BE2C (cell line): ENCODE results near the gene MYO18A.

Source experiments
- DNase-seq: peaks from one replicate; pipeline ENCODE4 v3.0.0-alpha.2; 2020
- H3K27me3 ChIP-seq: fragments of 250-450 bp; sonication (Bioruptor Pico); 2 replicates; pipeline ENCODE4 v1.5.1; 2020; ENCODE audit warnings: mild to moderate bottlenecking
- H3K36me3 ChIP-seq: fragments of 250-450 bp; sonication (Bioruptor Pico); 2 replicates; pipeline ENCODE4 v1.5.1; 2020; ENCODE audit warnings: mild to moderate bottlenecking
- H3K4me1 ChIP-seq: fragments of 250-450 bp; sonication (Bioruptor Pico); 2 replicates; pipeline ENCODE4 v1.5.1; 2020
- H3K4me3 ChIP-seq: 2 replicates; pipeline ENCODE4 v1.5.1; 2011; ENCODE audit warnings: low read depth, low read length
- H3K9me3 ChIP-seq: fragments of 250-450 bp; sonication (Bioruptor Pico); 2 replicates; pipeline ENCODE4 v1.5.1; 2020
- CTCF ChIP-seq: IDR thresholded peaks from 2 replicates; pipeline ENCODE4 v1.5.1; 2012; ENCODE audit warnings: mild to moderate bottlenecking, low read depth, low read length

The MYO18A gene

GRCh38 chr17:29066606-29067005 lies 113.6 kb downstream of the MYO18A start:
- no peaks in the 10 kb centered on the region for H3K36me3 ChIP-seq
- DNase-seq: no peak
- H3K4me3 ChIP-seq: no peak overlapping the region
- no peaks in the 10 kb centered on the region for H3K9me3 ChIP-seq
- no peak for TF ChIP-seq CTCF
- peaks cover 7% of the 10 kb centered on the region for H3K4me1 ChIP-seq
- H3K27me3 ChIP-seq: no peaks in the 10 kb centered on the region

GRCh38 chr17:29066047-29066446 lies 114.2 kb downstream of the MYO18A start:
- Histone ChIP-seq H3K36me3 (no peaks in the 10 kb centered on the region), H3K4me3 (no peak overlapping the region), H3K27me3 (no peaks in the 10 kb centered on the region), H3K4me1 (peaks cover 13% of the 10 kb centered on the region), H3K9me3 (no peaks in the 10 kb centered on the region)
- no peak for TF ChIP-seq CTCF
- DNase-seq: peak; percentile 44

- Histone ChIP-seq H3K27me3 (no peaks in the 10 kb centered on the region), H3K9me3 (no peaks in the 10 kb centered on the region), H3K4me3 (no peak overlapping the region), H3K4me1 (peaks cover 23% of the 10 kb centered on the region), H3K36me3 (no peaks in the 10 kb centered on the region)
- DNase-seq: no peak
- no peak for TF ChIP-seq CTCF
Observed at GRCh38 chr17:29063992-29064391, 116.2 kb downstream of the MYO18A start.

- Histone ChIP-seq H3K4me1 (peaks cover 23% of the 10 kb centered on the region), H3K27me3 (no peaks in the 10 kb centered on the region), H3K4me3 (no peak overlapping the region), H3K9me3 (no peaks in the 10 kb centered on the region), H3K36me3 (no peaks in the 10 kb centered on the region)
- no peak for TF ChIP-seq CTCF
- DNase-seq: no peak
Observed at GRCh38 chr17:29062215-29062614, 118.0 kb downstream of the MYO18A start.

- Histone ChIP-seq H3K9me3 (no peaks in the 10 kb centered on the region), H3K36me3 (no peaks in the 10 kb centered on the region), H3K4me3 (no peak overlapping the region), H3K27me3 (no peaks in the 10 kb centered on the region), H3K4me1 (peaks cover 23% of the 10 kb centered on the region)
- TF ChIP-seq CTCF: no peak
- DNase-seq: peak; percentile 73
Observed at GRCh38 chr17:29061036-29061435, 119.2 kb downstream of the MYO18A start.

- no peak for TF ChIP-seq CTCF
- DNase-seq: peak; percentile 46
- Histone ChIP-seq H3K27me3 (no peaks in the 10 kb centered on the region), H3K4me1 (peaks cover 18% of the 10 kb centered on the region), H3K4me3 (no peak overlapping the region; the same call in 1 of the 2 replicates), H3K9me3 (no peaks in the 10 kb centered on the region), H3K36me3 (no peaks in the 10 kb centered on the region)
Observed at GRCh38 chr17:29060475-29060874, 119.7 kb downstream of the MYO18A start.
